Measurements from ENCODE around the gene KCNQ2. TPM values are rescaled to one million over a fixed set of nuclear protein-coding genes. Genes with fewer than 3 reads are reported as not detected.

The KCNQ2 gene
- total and polyA plus RNA-seq, 12 donors, result 0.69 to 81.6 (median 10.3) TPM; not detected in 3

GRCh38 chr20:63409066-63409833 is 63.2 kb downstream of the KCNQ2 start:
- H3K4me1 ChIP-seq (replicated peaks in 1 of 2), result no peaks in the 10 kb centered on the region

GRCh38 chr20:63408684-63409046 is 63.8 kb downstream of the KCNQ2 start:
- no peak for TF ChIP-seq CTCF (IDR thresholded peaks at IDR 0.05)
- TF ChIP-seq POLR2A (IDR thresholded peaks at IDR 0.05), result no peak
- Histone ChIP-seq H3K27me3 (no peaks in the 10 kb centered on the region), H3K4me3 (no peak overlapping the region), H3K36me3 (replicated peaks in 1 of 2) (no peaks in the 10 kb centered on the region), H3K9me3 (replicated peaks in 1 of 3) (no peaks in the 10 kb centered on the region), H3K27ac (no peak overlapping the region), H3K4me1 (replicated peaks in 1 of 2) (no peaks in the 10 kb centered on the region)
- intact Hi-C loops (cut with DNase I), result no loop called here
- WGBS, 4 donors, result 86 to 93% (median 88%) methylated on average over 20 to 21 of the region's 21 CpGs
- DNase-seq, result no peak

More at GRCh38 chr20:63409066-63409833, 63.2 kb downstream of the KCNQ2 start:
- Histone ChIP-seq H3K27me3 (no peaks in the 10 kb centered on the region), H3K36me3 (replicated peaks in 1 of 2) (no peaks in the 10 kb centered on the region), H3K27ac (no peak overlapping the region), H3K4me3 (no peak overlapping the region), H3K9me3 (replicated peaks in 1 of 3) (no peaks in the 10 kb centered on the region)
- TF ChIP-seq CTCF (IDR thresholded peaks at IDR 0.05) (no peak), POLR2A (IDR thresholded peaks at IDR 0.05) (no peak)
- WGBS, 4 donors, result 80 to 90% (median 87%) methylated on average over 14 to 21 of the region's 21 CpGs
- DNase-seq, result no peak
- intact Hi-C loops (cut with DNase I), result no loop called here

GRCh38 chr20:63407928-63408683 is 64.3 kb downstream of the KCNQ2 start:
- no peaks in the 10 kb centered on the region for H3K36me3 ChIP-seq (replicated peaks in 1 of 2)
- intact Hi-C loops (cut with DNase I), result no loop called here
- no peak overlapping the region for H3K4me3 ChIP-seq
- no peak for DNase-seq
- no peaks in the 10 kb centered on the region for H3K27me3 ChIP-seq
- no peak for TF ChIP-seq POLR2A (IDR thresholded peaks at IDR 0.05)
- TF ChIP-seq CTCF (IDR thresholded peaks at IDR 0.05), result no peak
- no peaks in the 10 kb centered on the region for H3K4me1 ChIP-seq (replicated peaks in 1 of 2)
- no peaks in the 10 kb centered on the region for H3K9me3 ChIP-seq (replicated peaks in 1 of 3)
- no peak overlapping the region for H3K27ac ChIP-seq
- 86 to 91% (median 91%) methylated on average over 7 to 27 of the region's 27 CpGs for WGBS, 4 donors

GRCh38 chr20:63406617-63407245 is 65.7 kb downstream of the KCNQ2 start:
- H3K9me3 ChIP-seq (replicated peaks in 1 of 3), result no peaks in the 10 kb centered on the region
- no peaks in the 10 kb centered on the region for H3K36me3 ChIP-seq (replicated peaks in 1 of 2)
- no peaks in the 10 kb centered on the region for H3K4me1 ChIP-seq (replicated peaks in 1 of 2)
- no peak overlapping the region for H3K4me3 ChIP-seq
- 89 to 92% (median 90%) methylated on average over 31 to 60 of the region's 60 CpGs for WGBS, 4 donors
- no peak overlapping the region for H3K27ac ChIP-seq
- DNase-seq, result no peak
- TF ChIP-seq CTCF (IDR thresholded peaks at IDR 0.05) (no peak), POLR2A (IDR thresholded peaks at IDR 0.05) (no peak)
- intact Hi-C loops (cut with DNase I), result no loop called here
- H3K27me3 ChIP-seq, result no peaks in the 10 kb centered on the region

All from adrenal gland (tissue), 12 donors.